GM18909 (cell line): ENCODE data around the gene FEZ2.

Experiments
- ATAC-seq: cut with Tn5 transposase; IDR thresholded peaks from one replicate; pipeline ENCODE4 v1.9.1; 2021; ENCODE audit warnings: mild to moderate bottlenecking; ENCODE audit not compliant: unreplicated experiment, poor library complexity

Gene FEZ2

GRCh38 chr2:36562973-36563532 is 34.9 kb downstream of the FEZ2 start:
- no peak for ATAC-seq

DNA sequence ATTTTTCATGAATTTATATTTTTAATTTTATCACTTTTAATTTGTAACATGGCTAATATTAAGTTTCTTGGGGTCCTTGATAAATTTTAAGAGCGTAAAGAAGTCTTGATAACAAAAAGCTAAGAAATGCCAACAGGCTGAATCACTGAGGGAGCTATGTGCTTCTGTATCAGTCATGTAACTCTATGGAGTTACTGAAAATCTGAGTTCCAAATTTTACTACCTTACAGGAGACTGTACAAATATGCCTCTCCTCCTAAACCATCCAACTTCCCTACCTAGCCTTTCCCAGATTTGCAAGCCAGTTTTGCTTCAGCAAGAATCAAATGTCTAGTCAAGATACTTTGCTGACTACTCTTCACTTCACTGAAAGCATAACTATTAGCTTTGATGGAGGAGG is 35.7 kb downstream of the FEZ2 start:
- ATAC-seq, result no peak

GRCh38 chr2:36561237-36561944 is 36.6 kb downstream of the FEZ2 start:
- no peak for ATAC-seq

DNA sequence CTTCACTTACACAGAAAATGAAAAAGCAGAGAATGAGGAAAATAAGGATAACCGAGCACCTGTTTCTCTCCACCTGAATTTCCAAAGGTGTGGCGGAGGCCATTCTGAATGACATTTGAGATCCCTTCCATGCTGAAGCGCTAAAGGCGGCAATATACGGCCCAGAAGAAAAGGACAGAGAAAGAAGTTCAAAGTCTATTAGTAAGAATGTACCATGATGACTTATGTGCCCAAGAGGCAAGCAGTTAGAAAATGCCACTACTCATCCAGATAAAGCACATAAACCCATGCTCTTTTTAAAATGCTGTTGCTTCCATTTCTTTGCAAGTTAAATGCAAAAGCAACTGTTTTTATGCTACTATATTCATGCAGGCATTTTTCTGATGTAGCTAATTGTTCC is 37.2 kb downstream of the FEZ2 start:
- ATAC-seq, result no peak

DNA sequence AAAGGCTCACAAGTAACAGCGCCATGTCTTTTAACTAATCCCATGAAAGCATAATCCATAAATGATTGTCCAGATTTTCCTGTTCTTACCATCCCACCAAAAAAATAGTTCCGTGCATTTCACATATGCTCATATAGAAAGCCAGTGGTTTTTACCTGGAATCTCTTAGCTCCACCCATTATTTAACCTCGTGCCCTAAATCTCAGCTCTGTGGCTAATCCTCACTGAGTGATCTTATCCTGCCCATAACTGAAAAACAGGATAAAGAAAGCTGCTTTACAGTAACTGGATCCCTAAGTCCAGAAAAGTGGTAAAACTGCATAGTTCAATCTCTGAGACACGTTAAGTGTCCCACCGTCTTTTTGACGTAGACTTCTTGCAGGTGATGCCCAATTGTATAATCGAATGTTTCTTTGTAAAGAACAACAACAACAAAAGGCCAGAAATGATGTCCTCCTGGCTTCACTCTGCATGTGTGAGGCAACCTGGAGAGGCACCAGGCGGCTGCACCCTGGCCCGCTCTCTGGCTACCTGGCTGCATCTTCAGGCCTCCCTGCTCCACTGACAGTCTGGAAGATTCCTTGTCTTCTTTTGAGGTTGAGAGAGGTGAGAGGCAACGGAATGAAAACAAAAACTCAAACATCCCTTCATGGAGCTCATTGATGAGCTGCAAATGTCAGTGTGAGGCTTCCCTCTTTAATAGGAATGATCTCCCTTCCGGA is 38.6 kb downstream of the FEZ2 start:
- no peak for ATAC-seq

DNA sequence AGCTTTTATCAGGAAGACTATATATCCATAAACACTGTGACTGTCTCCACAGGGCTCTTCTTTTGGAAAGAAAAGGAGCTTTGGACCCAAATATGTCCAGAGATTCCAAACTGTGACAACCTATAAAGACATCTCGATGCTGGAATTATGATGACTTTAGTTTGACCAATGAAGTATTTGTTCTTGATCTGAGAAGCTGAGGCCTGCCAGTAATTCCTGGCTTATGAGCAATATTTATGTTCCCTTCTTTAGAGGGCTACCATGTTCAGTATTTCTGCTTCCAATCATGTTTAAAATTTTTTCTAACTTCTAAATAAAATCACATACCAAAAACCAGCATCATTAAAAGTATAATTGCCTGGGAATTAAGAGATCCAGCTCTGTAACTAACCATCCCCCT is 41.1 kb downstream of the FEZ2 start:
- ATAC-seq, result no peak

DNA sequence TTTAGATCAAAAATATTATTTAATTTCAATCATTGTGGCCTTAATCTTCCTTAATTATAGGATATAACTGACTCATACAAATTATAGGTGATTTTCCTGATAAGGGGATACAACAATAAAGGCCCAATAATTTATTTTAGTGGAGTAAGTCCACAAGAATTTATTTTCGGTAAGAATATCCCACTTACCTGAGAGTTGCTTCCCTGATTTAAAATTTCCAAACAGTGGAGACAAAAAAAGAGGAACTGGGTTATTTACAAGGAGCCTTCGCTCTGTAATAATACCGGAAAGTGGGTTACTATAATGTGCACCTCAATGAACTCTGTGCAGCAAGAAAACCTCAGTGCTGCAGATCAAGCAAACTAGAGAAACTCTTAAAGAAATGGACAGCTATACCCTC is 42.2 kb downstream of the FEZ2 start:
- ATAC-seq, result no peak

DNA sequence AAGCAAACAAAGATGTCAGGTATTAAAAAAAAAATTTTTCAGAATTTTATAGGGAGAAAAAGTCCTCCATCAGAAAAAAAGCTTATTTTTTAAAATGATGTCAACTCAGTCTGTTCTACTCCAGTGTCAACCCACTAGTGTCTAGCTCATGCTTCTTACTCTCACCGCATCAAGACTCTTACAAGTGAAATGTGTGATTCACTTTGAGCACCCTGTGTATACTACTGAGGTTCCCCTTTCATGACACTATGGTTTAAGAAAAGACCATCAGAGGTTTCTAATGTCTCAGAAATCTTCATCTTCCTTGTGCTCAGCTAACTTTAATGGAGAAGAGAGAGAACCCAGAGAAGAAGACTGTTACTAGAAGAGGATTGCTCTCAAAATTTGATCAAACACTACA is 43.4 kb downstream of the FEZ2 start:
- ATAC-seq, result no peak

DNA sequence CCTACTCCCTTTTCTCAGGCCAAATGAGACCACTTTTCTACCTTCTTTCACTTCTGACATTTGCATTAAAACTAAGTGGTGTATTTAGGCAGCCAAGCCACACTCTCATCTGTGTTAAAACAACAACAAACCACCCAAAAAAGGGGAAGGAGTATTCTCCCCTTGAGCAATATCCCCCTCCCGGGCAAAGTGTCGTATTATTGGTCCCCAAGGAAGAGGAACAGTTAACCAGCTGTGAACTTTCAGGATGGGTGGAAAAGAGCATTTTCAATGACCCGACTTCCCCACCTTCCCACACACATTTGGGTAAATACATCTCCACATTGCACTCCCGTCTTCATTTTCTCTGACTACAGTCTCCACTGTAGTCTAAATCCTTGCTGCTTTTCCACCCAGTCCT is 44.3 kb downstream of the FEZ2 start:
- no peak for ATAC-seq

DNA sequence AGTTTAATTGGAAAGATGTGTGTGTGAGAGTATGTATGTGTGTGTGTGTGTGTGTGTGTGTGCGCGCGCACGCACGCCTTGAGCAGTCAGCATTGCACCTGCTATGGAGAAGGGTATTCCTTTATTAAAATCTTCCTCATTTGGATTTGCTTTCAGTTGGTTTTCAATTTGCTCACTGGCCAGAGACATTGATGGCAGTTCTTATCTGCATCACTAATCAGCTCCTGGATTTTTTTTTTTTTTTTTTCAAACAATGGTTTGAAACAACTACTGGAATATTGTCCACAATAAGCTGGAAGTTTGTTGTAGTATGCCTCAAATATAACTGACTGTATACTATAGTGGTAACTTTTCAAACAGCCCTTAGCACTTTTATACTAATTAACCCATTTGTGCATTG is 48.0 kb downstream of the FEZ2 start:
- no peak for ATAC-seq

DNA sequence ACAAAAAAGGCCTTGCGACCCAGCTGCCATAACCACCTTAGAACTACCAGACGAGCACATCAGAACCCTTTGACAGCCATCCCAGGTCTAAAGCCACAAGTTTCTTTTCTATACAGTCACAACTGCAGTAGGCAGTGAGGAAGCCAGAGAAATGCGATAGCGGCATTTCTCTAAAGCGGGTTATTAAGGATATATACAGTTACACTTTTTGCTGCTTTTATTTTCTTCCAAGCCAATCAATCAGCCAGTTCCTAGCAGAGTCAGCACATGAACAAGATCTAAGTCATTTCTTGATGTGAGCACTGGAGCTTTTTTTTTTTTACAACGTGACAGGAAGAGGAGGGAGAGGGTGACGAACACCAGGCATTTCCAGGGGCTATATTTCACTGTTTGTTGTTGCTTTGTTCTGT is 48.8 kb downstream of the FEZ2 start:
- ATAC-seq, result no peak

DNA sequence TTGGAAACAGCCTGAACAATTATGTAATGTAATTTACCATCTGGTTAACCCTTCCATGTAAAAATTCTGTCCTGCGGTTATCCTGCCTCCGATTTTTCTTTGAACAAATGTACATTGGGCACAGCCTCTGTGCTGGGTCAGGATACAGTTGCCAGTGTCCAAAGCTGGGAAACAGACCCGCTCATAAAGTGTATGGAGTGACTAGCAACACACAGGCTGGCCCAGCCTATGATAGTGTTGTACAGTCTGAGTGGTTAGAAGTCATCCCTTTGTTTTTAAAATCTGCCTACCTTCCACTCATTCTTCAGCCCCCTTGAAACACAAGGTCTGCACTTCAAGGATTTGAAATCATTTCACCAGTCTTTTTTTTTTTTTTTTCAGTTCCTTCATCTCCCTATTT is 50.1 kb downstream of the FEZ2 start:
- ATAC-seq, result no peak

DNA sequence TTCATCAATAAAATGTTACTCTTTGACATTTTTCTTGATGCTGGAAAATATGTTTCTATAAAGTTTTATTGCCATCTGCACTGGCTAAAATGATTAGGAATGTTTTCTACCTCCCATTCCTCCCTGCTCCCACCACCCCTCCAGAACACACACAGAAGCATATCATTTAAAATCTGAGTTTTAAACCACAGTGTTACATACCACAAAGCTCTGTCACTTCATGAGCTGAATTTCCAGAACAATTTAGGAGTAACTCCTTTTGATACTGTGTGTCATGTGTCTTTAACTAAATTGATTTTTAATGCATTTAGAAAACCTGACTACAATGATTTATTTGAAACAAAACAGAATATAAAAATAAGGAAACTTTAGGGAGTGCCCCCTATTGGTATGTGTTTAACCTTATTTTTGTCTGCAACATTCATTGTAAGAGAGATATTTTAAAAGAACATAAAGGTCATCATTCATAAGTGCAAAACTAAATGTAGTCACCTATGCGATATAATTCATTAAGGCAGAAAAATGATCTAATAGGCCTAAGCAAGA is 52.0 kb downstream of the FEZ2 start:
- ATAC-seq, result no peak

GRCh38 chr2:36544638-36545338 is 53.2 kb downstream of the FEZ2 start:
- ATAC-seq, result no peak

- no peak for ATAC-seq
Observed at GRCh38 chr2:36541891-36542595, 55.9 kb downstream of the FEZ2 start.

DNA sequence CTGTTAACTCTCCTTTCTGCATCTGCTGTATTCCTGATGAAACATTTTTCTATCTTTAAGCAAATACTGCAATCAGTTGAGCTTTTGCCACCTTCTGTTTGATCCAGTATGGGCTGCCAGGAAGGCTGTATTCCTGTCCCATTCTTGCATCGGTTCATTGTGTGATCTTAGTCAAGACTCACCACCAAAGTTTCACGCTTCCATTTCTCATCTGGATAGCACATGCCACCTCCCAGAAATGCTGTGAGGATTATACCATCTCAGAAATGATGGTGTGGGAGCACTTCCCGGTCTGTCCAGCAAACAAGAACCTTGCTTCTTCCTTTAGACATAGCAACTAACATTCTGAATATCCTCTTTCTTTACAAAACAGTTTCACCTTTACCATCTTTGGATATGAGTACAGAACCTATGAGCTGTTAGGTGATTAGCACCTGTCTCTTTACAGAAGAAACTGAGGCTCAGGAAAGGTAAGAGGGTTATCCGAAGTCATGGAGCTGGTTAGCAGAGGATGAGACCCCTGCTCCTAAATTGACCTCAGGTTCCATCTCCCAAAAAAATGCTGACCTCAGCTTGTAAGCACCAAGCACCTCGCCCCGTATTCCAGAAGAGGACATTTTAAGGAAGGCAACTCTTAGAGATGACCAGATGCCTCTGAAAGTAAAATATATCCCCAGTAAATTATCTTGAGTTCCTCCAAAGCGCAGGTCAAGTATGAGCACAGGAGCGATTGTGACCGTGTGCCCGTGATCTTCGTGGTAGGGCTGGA is 56.8 kb downstream of the FEZ2 start:
- no peak for ATAC-seq

DNA sequence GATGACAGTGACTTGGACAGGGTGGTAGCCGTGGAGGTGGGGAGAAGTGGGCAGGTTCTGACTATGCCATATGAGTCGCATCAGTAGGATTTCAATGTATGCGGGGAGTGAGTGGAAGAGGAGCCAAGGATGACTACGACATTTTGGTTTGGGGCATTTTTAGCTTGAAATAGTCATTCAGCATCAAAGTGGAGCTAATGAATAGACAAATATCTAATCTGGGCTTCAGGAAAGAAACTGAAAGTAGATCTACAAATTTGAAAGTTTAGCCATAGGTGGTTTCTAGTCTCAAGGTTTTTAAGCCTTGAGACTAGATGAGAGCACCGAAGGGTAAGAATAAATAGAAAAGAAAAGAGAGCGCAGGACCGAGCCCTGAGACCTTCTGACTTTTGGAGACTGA is 58.3 kb downstream of the FEZ2 start:
- ATAC-seq, result peak; percentile 85

DNA sequence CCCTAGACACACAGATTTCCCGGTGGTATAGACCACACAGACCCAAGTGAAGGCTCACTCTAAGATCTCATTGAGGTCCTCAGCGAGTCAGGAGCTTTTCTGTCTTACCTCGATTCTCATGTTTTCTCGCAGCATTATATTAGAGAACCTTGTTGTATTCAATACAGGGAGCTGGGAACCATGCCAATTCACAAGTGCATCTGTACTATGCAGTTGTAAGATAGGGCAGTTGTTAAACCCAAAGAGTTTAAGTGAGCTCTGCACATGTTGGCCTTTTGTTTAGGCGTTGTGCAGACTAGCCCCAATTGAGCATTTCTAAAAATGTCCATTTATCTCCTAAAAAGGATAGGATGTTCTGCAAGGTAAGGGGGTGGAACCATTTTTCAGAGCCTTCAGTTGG is 59.6 kb downstream of the FEZ2 start:
- no peak for ATAC-seq

- ATAC-seq, result no peak
Observed at GRCh38 chr2:36536776-36537175, 61.2 kb downstream of the FEZ2 start.

DNA sequence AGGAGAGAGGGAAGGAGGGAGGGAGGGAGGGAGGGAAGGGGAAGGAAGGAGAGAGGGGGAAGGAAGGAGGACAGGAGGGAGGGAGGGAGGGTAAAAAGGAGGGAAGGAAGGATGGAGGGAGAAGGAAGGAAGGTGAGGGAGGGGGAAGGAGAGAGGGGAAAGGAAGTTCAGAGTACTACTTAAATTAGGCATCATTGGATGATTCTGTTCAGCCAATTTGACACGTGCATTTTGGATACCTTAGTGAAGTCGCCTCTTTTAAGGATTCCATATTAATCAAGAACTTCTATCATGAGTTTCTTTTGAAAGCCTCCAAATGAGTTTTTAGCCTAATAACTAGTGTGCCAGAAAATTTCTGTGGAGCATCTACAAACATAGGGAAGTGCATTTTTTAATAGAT is 62.9 kb downstream of the FEZ2 start:
- ATAC-seq, result no peak
